HCT116 (cell line): ENCODE data around the gene ELK3. TPM values are rescaled to one million over a fixed set of nuclear protein-coding genes. Genes with fewer than 3 reads are reported as not detected.

Source experiments
- ATAC-seq: fragments of 200-7000 bp; cut with Tn5 transposase; 2 replicates; pipeline ENCODE4 v1.9.1; 2020; ENCODE audit warnings: mild to moderate bottlenecking, moderate library complexity
- BruUV-seq: library from RNA; stranded (reverse); fragments of 400-500 nt; replicated peaks from 2 replicates; lab custom pipeline; 2021; lab: Mats Ljungman, UMichigan
- CTCF ChIA-PET: fragments of 300-600 bp; sonication (Branson Sonifier 250); formaldehyde crosslinking; loops from one replicate; lab custom pipeline; 2021; ENCODE audit warnings: antibody characterized with exemption; lab: Charles Lee
- POLR2A ChIA-PET: fragments of 300-600, 350-600 bp; sonication (Branson Sonifier 250); formaldehyde crosslinking; loops from one replicate; lab custom pipeline; 2021; ENCODE audit warnings: antibody characterized with exemption; lab: Charles Lee
- RAD21 ChIA-PET, 2 experiments: fragments of 300-600 bp; sonication (Branson Sonifier 250); formaldehyde crosslinking; loops; one replicate each; lab custom pipeline; 2023; ENCODE audit warnings: low total read pairs in 2 of 2; ENCODE audit not compliant: uncharacterized antibody in 2 of 2, unreplicated experiment in 2 of 2, low non-redundant PET in 1 of 2; lab: Charles Lee
- DNase-seq: peaks from one replicate; pipeline ENCODE4 v3.0.0-alpha.2; 2010; ENCODE audit warnings: low read depth, low spot score
- H2AFZ ChIP-seq: fragments of 200-600 bp; shearing (Covaris generic), sonication (generic); 2 replicates; pipeline ENCODE4 v1.6.1; 2017; ENCODE audit warnings: low read depth, mixed run types, mixed read lengths, antibody characterized with exemption, low read length; ENCODE audit not compliant: poor library complexity, severe bottlenecking
- H3K27ac ChIP-seq: 2 replicates; pipeline ENCODE4 v1.5.1; 2012; ENCODE audit warnings: low read depth, low read length
- H3K27me3 ChIP-seq: fragments of 200-600 bp; sonication (generic); 2 replicates; pipeline ENCODE4 v1.6.1; 2016; ENCODE audit warnings: mixed run types, low read length, mixed read lengths; ENCODE audit not compliant: insufficient read depth
- H3K36me3 ChIP-seq, 2 experiments: fragments of 200-500 bp in 1 of 2; fragments of 200-600 bp in 1 of 2; sonication (Bioruptor generic) in 1 of 2; sonication (generic) in 1 of 2; 2 replicates each; pipeline versions ENCODE4 v1.5.1 to v1.6.1; 2014 to 2016; ENCODE audit warnings: low read length in 2 of 2, inconsistent platforms in 1 of 2, mixed read lengths in 1 of 2, mixed run types in 1 of 2; ENCODE audit not compliant: insufficient read depth in 2 of 2, control insufficient read depth in 1 of 2
- H3K4me1 ChIP-seq, 2 experiments: fragments of 200-600 bp in 1 of 2; sonication (generic) in 1 of 2; 2 replicates each; pipeline versions ENCODE4 v1.5.1 to v1.6.1; 2012 to 2017; ENCODE audit warnings: low read length in 2 of 2, inconsistent platforms in 1 of 2, mild to moderate bottlenecking in 1 of 2, mixed read lengths in 1 of 2, mixed run types in 1 of 2, moderate library complexity in 1 of 2; ENCODE audit not compliant: insufficient read depth in 2 of 2, control insufficient read depth in 1 of 2
- H3K4me2 ChIP-seq: fragments of 200-600 bp; sonication (generic); 2 replicates; pipeline ENCODE4 v1.6.1; 2017; ENCODE audit warnings: mixed run types, low read length, mixed read lengths
- H3K4me3 ChIP-seq, 2 experiments: fragments of 200-600 bp in 1 of 2; sonication (generic) in 1 of 2; replicated peaks in 1 of 2; 2 replicates each; pipeline ENCODE4 v1.5.1; 2011 to 2016; ENCODE audit warnings: low read length in 2 of 2, control low read depth in 1 of 2, low read depth in 1 of 2, mild to moderate bottlenecking in 1 of 2, mixed read lengths in 1 of 2, mixed run types in 1 of 2
- H3K79me2 ChIP-seq: fragments of 200-600 bp; sonication (generic); 2 replicates; pipeline ENCODE4 v1.6.1; 2017; ENCODE audit warnings: mild to moderate bottlenecking, mixed run types, low read length, moderate library complexity, mixed read lengths; ENCODE audit not compliant: insufficient read depth
- H3K9ac ChIP-seq: fragments of 200-600 bp; sonication (generic); 2 replicates; pipeline ENCODE4 v1.6.1; 2016; ENCODE audit warnings: low read length, mixed read lengths
- H3K9me2 ChIP-seq: fragments of 200-600 bp; sonication (generic), shearing (Covaris generic); 2 replicates; pipeline ENCODE4 v1.6.1; 2017; ENCODE audit warnings: mixed run types, mild to moderate bottlenecking, moderate library complexity; ENCODE audit not compliant: insufficient read depth
- H3K9me3 ChIP-seq, 2 experiments: fragments of 200-500 bp in 1 of 2; fragments of 200-600 bp in 1 of 2; sonication (Bioruptor generic) in 1 of 2; sonication (generic) in 1 of 2; 2 replicates each; pipeline ENCODE4 v1.6.1; 2014 to 2017; ENCODE audit warnings: low read length in 2 of 2, mixed read lengths in 2 of 2, inconsistent platforms in 1 of 2, low read depth in 1 of 2, mild to moderate bottlenecking in 1 of 2, mixed run types in 1 of 2, moderate library complexity in 1 of 2; ENCODE audit not compliant: control insufficient read depth in 1 of 2, insufficient read depth in 1 of 2
- H4K20me1 ChIP-seq: fragments of 200-600 bp; sonication (generic), shearing (Covaris generic); 2 replicates; pipeline ENCODE4 v1.6.1; 2017; ENCODE audit warnings: mixed run types, mild to moderate bottlenecking, moderate library complexity; ENCODE audit not compliant: insufficient read depth
- CBX3 ChIP-seq: IDR thresholded peaks from 2 replicates; pipeline ENCODE4 v1.6.1; 2012; ENCODE audit warnings: low read depth
- CTCF ChIP-seq, 3 experiments: fragments of 200-600 bp in 1 of 3; sonication (generic) in 1 of 3; IDR thresholded peaks in 2 of 3; conservative IDR thresholded peaks in 1 of 3; 2 replicates each; pipeline ENCODE4 v1.5.1; 2012 to 2017; ENCODE audit warnings: low read depth in 2 of 3, low read length in 2 of 3, antibody characterized with exemption in 1 of 3, borderline replicate concordance in 1 of 3, control low read depth in 1 of 3, mild to moderate bottlenecking in 1 of 3, mixed read lengths in 1 of 3, mixed run types in 1 of 3, moderate library complexity in 1 of 3; ENCODE audit not compliant: insufficient read depth in 1 of 3
- EGR1 ChIP-seq: IDR thresholded peaks from 2 replicates; pipeline ENCODE4 v1.6.1; 2012; ENCODE audit warnings: low read depth
- MAX ChIP-seq: IDR thresholded peaks from 2 replicates; pipeline ENCODE4 v1.6.1; 2012
- POLR2AphosphoS5 ChIP-seq: IDR thresholded peaks from 2 replicates; pipeline ENCODE4 v1.6.1; 2011; ENCODE audit warnings: mild to moderate bottlenecking, low read depth, low read length, moderate library complexity
- REST ChIP-seq: IDR thresholded peaks from 2 replicates; pipeline ENCODE4 v1.6.1; 2012; ENCODE audit warnings: low read depth
- ZBTB33 ChIP-seq: IDR thresholded peaks from 2 replicates; pipeline ENCODE4 v1.6.1; 2011; ENCODE audit warnings: mild to moderate bottlenecking, low read length, moderate library complexity; ENCODE audit not compliant: insufficient replicate concordance; ENCODE audit errors: extremely low read depth
- ZFX ChIP-seq: fragments of 450-650 bp; IDR thresholded peaks from 2 replicates; pipeline ENCODE4 v1.6.1; 2017
- intact Hi-C: fragments of 100-400 bp; cut with micrococcal nuclease; formaldehyde crosslinking; loops from 2 replicates; pipeline ENCODE4 v1.10.0; 2022
- total RNA-seq: library from RNA; stranded (reverse); gene quantifications from one replicate; pipeline ENCODE4 v1.2.1, GENCODE V29; 2021; ENCODE audit not compliant: unreplicated experiment

ELK3 gene
- total RNA-seq, 1 experiment from 2014 or later = 45.6 TPM

GRCh38 chr12:96213869-96214268 lies 19.7 kb downstream of the ELK3 start:
- TF ChIP-seq CTCF (IDR thresholded peaks at IDR 0.05 in 2 of 3, conservative IDR thresholded peaks at IDR 0.05 in 1 of 3; ENCODE audit: borderline replicate concordance in 1 of 3, insufficient read depth in 1 of 3, low read depth in 2 of 3, low read length in 2 of 3) (no peak), CBX3 (no peak), EGR1 (no peak), POLR2AphosphoS5 (no peak), MAX (no peak), ZBTB33 (no peak), REST (no peak), ZFX (no peak)
- H3K4me1 ChIP-seq = peaks cover 3 to 22% of the 10 kb centered on the region in 2 experiments
- H3K4me2 ChIP-seq = no peak overlapping the region
- intact Hi-C loops = no loop called here
- no TSS peak for BruUV-seq
- H2AFZ ChIP-seq = no peak overlapping the region
- H3K9me2 ChIP-seq = no peaks in the 10 kb centered on the region
- H3K27ac ChIP-seq = no peak overlapping the region
- ATAC-seq (no peak), DNase-seq (no peak)
- ChIA-PET CTCF (interaction anchor here (1.7 to 2.1 kb wide), 2 partner anchors 82 to 153 kb away, joined by 11 to 17 read pairs; no protein-coding TSS in a partner anchor), POLR2A (no interaction called here), RAD21 (no interaction called here)
- H3K4me3 ChIP-seq = no peak overlapping the region
- H3K36me3 ChIP-seq = 0 out of 4 replicates have a peak, but pooled peaks cover 0 to 9% of the 10 kb centered on the region in 2 experiments
- no peaks in the 10 kb centered on the region for H3K9me3 ChIP-seq
- H3K79me2 ChIP-seq = peaks cover 81% of the 10 kb centered on the region
- H3K27me3 ChIP-seq = no peaks in the 10 kb centered on the region
- H4K20me1 ChIP-seq = no peaks in the 10 kb centered on the region
- H3K9ac ChIP-seq = no peak overlapping the region
